Measurements from ENCODE around the gene PA2G4.

DNA sequence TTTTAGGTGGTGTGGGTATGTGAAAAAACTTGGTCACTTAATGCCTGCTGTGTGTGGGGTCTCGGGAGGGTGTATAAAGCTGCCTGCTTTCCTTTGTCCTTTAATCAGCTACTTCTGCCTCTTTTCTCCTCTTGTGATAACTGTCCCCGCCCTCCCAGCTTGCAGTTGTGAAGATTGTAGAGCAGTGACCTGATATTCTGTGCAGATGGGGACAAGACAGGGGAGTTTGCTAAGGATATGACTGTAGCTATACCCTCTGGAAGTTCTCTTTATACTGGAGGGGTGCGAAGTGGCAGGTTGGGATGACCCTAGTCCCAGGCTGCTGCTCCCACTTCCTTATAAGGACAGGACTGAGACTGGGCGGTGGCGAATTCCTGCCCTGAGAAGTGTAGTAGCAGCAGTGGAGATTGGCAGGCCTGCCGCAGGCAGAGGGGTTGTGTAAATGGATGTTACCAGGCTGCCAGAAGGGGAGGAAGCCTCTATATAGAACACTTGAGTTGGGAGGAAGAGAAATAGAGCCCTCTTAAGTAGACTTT is 54.6 kb downstream of the PA2G4 start:
- TF ChIP-seq, protein P1, sequence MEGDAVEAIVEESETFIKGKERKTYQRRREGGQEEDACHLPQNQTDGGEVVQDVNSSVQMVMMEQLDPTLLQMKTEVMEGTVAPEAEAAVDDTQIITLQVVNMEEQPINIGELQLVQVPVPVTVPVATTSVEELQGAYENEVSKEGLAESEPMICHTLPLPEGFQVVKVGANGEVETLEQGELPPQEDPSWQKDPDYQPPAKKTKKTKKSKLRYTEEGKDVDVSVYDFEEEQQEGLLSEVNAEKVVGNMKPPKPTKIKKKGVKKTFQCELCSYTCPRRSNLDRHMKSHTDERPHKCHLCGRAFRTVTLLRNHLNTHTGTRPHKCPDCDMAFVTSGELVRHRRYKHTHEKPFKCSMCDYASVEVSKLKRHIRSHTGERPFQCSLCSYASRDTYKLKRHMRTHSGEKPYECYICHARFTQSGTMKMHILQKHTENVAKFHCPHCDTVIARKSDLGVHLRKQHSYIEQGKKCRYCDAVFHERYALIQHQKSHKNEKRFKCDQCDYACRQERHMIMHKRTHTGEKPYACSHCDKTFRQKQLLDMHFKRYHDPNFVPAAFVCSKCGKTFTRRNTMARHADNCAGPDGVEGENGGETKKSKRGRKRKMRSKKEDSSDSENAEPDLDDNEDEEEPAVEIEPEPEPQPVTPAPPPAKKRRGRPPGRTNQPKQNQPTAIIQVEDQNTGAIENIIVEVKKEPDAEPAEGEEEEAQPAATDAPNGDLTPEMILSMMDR (IDR thresholded peaks at IDR 0.05; ENCODE audit: poor library complexity, severe bottlenecking): no peak
- TF ChIP-seq TAF1 (IDR thresholded peaks at IDR 0.05; ENCODE audit: low read depth) (peak; percentile 56), EZH2 (IDR thresholded peaks at IDR 0.05; ENCODE audit: borderline replicate concordance, insufficient read depth, low read length, poor library complexity, severe bottlenecking) (no peak)

All from neural cell (in vitro differentiated cells).